ENCODE results near the gene VAMP5.
"Not testable (repeated sequence)": the region's sequence is repeated elsewhere in the genome, so short reads cannot be mapped to it uniquely, and the experiment has no call there.

VAMP5 gene

GRCh38 chr2:85584354-85584856 lies at the start of gene VAMP5:
Gene VAMP5 (plus strand): TSS chr2:85584431. CDS start chr2:85584491, 60 bp downstream.
- peak; percentile 52 for DNase-seq

- no peak for DNase-seq
Measured at GRCh38 chr2:85534881-85535280, 49.4 kb upstream of the VAMP5 start.

DNA sequence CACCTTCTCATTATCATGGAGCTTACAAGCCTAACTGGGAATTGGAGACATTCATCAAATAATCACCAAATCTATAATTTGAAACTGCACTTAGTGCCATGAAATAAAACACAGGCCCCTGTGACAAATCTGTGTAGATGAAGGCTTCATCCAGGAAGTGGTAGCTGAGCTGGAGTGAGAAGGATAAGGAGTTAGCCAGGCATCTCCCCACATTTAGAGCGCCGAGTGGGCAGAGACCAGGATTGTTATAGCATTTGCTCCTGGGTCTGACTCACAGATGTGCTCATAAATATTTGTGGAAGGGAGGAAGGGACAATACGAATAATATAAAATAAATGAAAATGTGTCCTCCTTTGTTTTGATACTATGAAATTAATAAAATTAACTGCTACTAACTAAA lies 47.8 kb upstream of the VAMP5 start:
- DNase-seq: no peak

DNA sequence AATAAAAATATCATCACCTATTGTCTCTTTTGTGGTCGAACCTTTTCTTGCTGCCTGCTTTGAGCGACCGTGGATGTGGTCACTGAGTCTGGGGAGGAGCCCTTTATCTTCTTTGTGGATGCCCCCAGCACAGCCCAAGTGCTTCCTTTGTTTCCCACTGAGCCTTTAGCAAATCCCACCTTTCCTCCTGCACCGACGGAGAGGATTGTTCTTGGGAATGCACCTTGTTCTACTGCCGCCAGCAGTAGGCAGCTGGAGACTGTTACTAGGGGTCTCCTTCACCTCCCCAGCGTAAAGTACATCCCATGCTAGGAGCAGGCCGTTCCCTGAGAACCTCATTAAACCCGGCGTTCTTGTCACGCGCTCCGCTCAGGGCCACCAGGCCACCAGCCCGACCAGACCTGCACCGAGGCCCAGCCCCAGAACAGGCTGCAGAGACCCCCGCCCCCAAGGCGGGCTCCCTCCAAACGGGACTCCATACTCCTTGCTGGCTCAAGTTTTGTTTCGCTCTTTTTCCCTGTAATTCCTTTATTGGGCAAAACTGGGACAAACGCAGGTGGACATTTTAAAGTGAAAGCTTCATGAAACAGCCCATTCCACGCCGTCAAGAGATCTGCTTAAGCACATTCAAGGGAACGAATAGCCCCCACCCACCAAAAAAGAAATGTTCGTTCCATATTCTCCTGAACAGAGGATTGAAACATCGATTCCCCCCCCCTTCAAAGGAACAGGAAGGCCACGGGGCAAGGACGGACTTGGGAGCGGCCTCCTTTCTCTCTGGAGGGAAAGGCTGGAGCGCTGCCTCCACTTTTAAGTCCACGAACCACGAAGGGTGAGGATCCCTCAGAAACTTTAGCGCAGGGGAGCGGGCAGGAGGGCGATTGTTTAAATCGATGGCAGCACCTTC lies 46.4 kb upstream of the VAMP5 start:
- DNase-seq: peak; percentile 43

- peak; percentile 94 for DNase-seq
Measured at GRCh38 chr2:85538507-85539360, 45.5 kb upstream of the VAMP5 start, which contains the start of gene MAT2A. Gene MAT2A (plus strand): TSS chr2:85539168. CDS start chr2:85539288, 120 bp downstream.

DNA sequence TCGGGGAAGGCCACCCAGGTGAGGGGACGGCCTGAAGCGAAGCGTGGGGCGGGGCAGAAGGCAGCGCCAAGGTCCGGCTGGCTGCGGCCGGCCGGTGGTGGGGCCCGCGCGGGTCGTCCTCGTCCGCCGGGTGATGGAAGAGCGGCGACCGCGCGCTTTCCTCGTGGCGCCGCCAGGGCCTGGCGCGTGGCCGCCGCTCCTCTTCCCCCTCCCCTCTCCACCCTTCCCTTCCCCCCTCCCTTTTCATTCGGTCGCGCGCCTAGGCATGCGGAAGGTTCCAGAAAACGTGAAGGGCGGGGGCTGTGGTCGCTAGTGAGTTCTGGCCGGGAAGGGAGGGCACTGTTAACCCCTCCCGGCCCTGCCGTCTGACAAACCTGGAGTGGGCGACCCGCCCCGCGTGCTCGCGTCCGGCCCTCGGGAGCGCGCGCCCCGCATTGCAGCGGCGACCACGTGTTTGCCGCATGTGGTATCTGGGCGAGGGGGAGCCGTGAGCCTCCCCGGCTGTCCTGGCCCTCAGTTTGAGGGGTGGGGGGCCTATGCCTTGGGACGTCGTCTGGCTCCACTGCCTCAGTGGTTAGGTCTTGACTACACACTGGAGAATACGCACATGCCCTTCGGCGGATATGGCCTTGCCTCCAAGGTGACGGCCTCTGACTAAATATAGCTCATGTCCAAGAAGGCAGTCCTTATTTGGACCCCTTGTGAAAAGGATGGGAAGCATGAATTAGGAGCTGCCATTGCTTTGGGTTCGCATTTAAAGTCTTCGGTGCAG lies 44.7 kb upstream of the VAMP5 start:
- DNase-seq: peak; percentile 78

DNA sequence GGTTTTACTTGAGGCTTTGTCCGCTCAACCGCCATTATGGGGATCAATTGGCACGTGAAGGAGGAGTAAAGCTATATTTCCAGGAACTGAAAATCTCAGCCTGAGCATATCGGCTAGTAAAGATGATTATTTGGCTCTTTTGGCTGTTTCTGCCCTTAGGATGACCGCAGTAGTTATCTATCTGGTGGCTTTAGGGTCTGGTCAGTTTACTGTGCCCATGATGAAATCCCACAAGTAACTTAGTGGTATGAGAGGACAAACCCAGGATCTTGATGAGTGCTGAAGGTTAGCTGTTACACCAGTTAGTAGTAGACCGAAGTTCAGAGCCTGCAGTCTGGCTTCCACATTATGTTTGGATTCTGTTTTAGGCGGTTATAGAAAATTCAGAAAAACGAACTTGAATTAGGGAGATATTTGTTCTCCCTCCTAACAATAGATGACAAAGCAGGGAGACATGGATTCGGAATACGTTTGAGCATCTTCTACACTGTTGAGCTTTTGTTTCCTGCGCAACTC lies 44.0 kb upstream of the VAMP5 start:
- DNase-seq: no peak

DNA sequence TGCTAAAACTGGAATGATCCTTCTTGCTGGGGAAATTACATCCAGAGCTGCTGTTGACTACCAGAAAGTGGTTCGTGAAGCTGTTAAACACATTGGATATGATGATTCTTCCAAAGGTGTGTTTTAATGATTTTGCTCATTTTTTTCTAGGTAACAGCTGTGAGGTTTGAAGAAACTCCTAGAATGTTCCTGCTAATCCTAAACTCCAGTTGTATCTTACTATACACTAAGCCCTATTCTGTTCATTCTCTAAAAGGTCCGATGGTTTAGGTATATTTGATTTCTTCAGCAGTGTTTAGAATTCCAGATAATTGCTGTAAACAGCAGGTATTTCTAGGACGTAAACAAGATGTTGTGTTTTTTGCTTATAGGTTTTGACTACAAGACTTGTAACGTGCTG lies 43.0 kb upstream of the VAMP5 start:
- no peak for DNase-seq

DNA sequence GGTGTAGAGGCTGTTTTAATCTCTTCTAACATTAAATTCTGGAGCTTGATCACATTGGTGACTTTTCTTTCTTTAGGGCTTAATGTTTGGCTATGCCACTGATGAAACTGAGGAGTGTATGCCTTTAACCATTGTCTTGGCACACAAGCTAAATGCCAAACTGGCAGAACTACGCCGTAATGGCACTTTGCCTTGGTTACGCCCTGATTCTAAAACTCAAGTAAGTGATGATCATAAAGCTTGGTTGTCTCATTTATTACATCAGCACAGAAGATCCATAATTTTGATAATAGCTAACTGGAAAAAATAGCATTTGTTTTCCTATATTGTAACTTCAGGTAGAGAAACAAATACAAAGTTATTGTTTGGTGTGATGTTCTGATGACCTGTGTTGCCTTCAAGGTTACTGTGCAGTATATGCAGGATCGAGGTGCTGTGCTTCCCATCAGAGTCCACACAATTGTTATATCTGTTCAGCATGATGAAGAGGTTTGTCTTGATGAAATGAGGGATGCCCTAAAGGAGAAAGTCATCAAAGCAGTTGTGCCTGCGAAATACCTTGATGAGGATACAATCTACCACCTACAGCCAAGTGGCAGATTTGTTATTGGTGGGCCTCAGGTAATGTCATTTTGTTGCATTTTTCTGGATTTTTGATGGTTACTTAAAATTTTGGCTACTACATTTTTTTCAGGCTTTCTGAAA lies 42.3 kb upstream of the VAMP5 start:
- DNase-seq: no peak

GRCh38 chr2:85542777-85543176 lies 41.5 kb upstream of the VAMP5 start:
- DNase-seq: no peak

DNA sequence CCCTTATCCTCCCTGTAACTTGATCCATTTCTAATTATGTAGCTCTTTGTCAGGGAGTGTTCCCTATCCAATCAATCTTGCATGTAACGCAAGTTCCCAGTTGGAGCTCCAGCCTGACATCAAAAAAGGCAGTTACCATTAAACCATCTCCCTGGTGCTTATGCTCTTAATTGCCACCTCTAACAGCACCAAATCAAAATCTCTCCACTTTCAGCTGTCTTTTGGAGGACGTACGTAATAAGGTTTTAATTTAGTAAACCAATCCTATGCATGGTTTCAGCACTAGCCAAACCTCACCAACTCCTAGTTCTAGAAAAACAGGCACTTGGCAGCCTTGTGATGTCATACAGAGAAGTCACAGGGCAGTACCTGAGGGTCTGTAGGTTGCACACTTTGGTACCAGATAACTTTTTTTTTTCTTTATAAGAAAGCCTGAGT lies 40.0 kb upstream of the VAMP5 start:
- not testable (repeated sequence) for DNase-seq

- not testable (repeated sequence) for DNase-seq
Measured at GRCh38 chr2:85544915-85545779, 39.1 kb upstream of the VAMP5 start.

GRCh38 chr2:85545780-85546240 lies 38.4 kb upstream of the VAMP5 start:
- no peak for DNase-seq

DNA sequence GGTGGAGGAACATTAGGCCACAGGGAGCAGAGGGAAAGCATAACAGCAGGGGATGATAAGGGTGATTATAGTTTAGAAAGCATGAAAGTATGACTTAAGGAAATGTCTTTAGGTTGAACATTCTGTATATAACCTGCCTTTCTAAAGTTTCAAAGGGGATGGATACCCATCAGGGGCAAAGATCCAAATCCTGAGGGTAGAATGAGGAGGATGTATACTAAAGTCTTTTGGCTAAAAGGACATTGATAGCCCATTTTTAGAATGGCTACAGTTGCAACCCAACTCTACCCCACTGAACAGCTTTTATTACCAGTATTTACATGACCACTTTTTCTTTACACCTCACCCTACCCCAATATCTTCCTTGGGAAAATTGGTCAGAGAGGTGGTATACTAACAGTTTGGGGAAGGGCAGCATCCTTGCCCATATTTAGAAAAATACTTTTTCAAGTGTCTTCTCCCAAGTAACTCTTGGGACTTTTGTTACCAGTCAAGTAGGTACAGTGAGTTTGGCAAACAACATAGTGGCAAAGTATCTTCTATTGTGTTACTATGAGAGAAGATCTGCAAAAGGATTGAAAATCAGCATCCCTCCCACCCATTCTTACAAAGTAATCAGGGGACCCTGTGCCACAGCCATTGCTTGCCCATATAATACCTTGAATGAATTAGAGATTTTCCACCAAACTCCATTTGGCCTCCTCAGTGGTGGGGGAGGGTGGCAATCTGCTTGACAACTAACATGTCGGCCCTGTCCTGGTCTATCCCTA lies 37.0 kb upstream of the VAMP5 start:
- DNase-seq: no peak

GRCh38 chr2:85547859-85548607 lies 36.2 kb upstream of the VAMP5 start:
- DNase-seq: no peak

DNA sequence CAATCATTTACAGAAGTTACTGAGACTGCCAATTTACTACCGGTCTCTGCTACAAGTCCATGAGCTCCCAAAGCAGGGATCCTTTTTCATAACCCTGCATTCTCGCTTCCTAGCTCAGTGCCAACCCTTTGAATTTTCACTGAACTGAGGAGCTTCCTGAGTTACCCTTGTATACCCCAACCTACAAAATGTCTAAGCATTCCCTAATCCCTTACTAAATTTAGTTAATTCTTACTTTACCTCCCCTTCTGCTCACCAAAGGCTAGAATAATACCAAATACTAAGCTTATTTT lies 35.7 kb upstream of the VAMP5 start:
- no peak for DNase-seq

DNA sequence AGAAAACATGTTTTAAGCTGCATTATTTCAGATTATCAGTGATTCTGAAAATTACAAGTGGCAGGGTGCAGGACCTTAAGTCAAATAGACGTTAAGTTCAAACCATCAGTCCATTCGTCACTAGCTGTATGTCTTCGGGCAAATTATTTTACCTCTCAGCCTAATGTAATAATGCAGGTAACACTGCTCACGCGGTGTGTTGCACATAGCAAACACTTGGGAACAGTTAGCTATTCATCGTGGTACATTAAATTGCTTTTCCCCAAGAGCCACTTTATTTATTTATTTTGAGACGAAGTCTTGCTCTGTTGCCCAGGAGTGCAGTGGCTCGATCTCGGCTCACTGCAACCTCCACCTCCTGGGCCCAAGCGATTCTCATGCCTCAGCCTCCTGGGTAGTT lies 35.1 kb upstream of the VAMP5 start:
- no peak for DNase-seq

- no peak for DNase-seq
Measured at GRCh38 chr2:85549826-85550225, 34.4 kb upstream of the VAMP5 start.

- no peak for DNase-seq
Measured at GRCh38 chr2:85550486-85550885, 33.7 kb upstream of the VAMP5 start.

Data from activated CD4-positive, CD25-positive, alpha-beta regulatory T cell treated with anti-CD3 and anti-CD28 coated beads, Interleukin-2, amount 50 U/mL, for 72 hours (primary cell).